HEK293 (cell line): ENCODE results near the gene AFDN.

Experiments used
- GLIS2 ChIP-seq: fragments of 450-650 bp; formaldehyde crosslinking; IDR thresholded peaks from 2 replicates; pipeline ENCODE4 v1.5.1; 2016; ENCODE audit warnings: missing biosample characterization, missing genetic modification characterization
- RBAK ChIP-seq: fragments of 450-650 bp; formaldehyde crosslinking; IDR thresholded peaks from 2 replicates; pipeline ENCODE4 v1.5.1; 2016; ENCODE audit warnings: missing biosample characterization, missing genetic modification characterization
- ZFP3 ChIP-seq: fragments of 450-650 bp; formaldehyde crosslinking; IDR thresholded peaks from 2 replicates; pipeline ENCODE4 v1.5.1; 2016; ENCODE audit warnings: low read depth, missing biosample characterization, missing genetic modification characterization
- ZNF350 ChIP-seq: fragments of 450-650 bp; formaldehyde crosslinking; IDR thresholded peaks from 2 replicates; pipeline ENCODE4 v1.5.0; 2017; ENCODE audit warnings: missing biosample characterization, mild to moderate bottlenecking, missing genetic modification characterization
- ZNF37A ChIP-seq: fragments of 450-650 bp; IDR thresholded peaks from 2 replicates; pipeline ENCODE4 v1.5.1; 2018; ENCODE audit warnings: missing biosample characterization, missing genetic modification characterization
- ZNF394 ChIP-seq: fragments of 450-650 bp; formaldehyde crosslinking; IDR thresholded peaks from 2 replicates; pipeline ENCODE4 v1.5.1; 2016; ENCODE audit warnings: missing biosample characterization, missing genetic modification characterization, mild to moderate bottlenecking, moderate library complexity, borderline replicate concordance
- ZNF433 ChIP-seq: fragments of 450-650 bp; formaldehyde crosslinking; IDR thresholded peaks from 2 replicates; pipeline ENCODE4 v1.5.1; 2016; ENCODE audit warnings: missing biosample characterization, missing genetic modification characterization, low read depth
- TF ChIP-seq, protein P1 (sequence below): fragments of 450-650 bp; formaldehyde crosslinking; IDR thresholded peaks from 2 replicates; pipeline ENCODE4 v1.5.1; 2016; ENCODE audit warnings: missing biosample characterization, missing genetic modification characterization
- TF ChIP-seq, protein P2 (sequence below): fragments of 450-650 bp; formaldehyde crosslinking; IDR thresholded peaks from 2 replicates; pipeline ENCODE4 v1.5.1; 2016; ENCODE audit warnings: missing biosample characterization, missing genetic modification characterization

DNA sequence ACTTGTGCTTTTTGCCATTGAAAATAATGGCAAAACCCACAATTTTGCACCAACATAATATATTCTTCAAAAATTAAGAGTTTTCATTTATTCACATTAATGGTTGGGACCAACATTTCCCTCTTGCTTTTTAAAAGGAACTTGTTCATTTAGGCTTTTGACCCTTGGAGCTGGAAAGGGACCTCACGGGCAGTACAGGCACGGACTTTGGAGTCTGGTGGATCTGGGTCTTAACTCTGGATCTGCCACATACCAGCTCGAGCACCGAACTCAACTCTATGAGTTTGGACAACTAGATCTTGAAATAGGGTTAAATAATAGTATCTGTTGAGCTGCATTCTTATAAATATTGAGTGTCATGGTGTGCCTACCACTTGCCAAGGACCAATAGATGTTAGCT, 37.2 kb downstream of the AFDN start:
- TF ChIP-seq RBAK (tag by site-specific recombination) (no peak), ZNF37A (tag by site-specific recombination) (no peak), ZNF433 (tag by site-specific recombination) (no peak), GLIS2 (tag by site-specific recombination) (no peak), ZFP3 (tag by site-specific recombination) (no peak), ZNF350 (no peak), ZNF394 (tag by site-specific recombination) (no peak)
- TF ChIP-seq, protein P1, sequence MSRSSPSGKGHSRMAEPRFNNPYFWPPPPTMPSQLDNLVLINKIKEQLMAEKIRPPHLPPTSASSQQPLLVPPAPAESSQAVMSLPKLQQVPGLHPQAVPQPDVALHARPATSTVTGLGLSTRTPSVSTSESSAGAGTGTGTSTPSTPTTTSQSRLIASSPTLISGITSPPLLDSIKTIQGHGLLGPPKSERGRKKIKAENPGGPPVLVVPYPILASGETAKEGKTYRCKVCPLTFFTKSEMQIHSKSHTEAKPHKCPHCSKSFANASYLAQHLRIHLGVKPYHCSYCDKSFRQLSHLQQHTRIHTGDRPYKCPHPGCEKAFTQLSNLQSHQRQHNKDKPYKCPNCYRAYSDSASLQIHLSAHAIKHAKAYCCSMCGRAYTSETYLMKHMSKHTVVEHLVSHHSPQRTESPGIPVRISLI: no peak
- TF ChIP-seq, protein P2, sequence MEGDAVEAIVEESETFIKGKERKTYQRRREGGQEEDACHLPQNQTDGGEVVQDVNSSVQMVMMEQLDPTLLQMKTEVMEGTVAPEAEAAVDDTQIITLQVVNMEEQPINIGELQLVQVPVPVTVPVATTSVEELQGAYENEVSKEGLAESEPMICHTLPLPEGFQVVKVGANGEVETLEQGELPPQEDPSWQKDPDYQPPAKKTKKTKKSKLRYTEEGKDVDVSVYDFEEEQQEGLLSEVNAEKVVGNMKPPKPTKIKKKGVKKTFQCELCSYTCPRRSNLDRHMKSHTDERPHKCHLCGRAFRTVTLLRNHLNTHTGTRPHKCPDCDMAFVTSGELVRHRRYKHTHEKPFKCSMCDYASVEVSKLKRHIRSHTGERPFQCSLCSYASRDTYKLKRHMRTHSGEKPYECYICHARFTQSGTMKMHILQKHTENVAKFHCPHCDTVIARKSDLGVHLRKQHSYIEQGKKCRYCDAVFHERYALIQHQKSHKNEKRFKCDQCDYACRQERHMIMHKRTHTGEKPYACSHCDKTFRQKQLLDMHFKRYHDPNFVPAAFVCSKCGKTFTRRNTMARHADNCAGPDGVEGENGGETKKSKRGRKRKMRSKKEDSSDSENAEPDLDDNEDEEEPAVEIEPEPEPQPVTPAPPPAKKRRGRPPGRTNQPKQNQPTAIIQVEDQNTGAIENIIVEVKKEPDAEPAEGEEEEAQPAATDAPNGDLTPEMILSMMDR (tag by site-specific recombination): no peak
